Type B pancreatic cell (in vitro differentiated cells): ENCODE results near the gene PLCB2. TPM values are rescaled to one million over a fixed set of nuclear protein-coding genes. Genes with fewer than 3 reads are reported as not detected.

Experiments
- DNase-seq: peaks from one replicate; pipeline ENCODE4 v3.0.0; 2021; ENCODE audit warnings: mixed read lengths; ENCODE audit not compliant: unreplicated experiment; ENCODE audit errors: extremely low spot score
- H3K27ac Mint-ChIP-seq: 2 replicates; pipeline ENCODE4 v1.8.0; 2021; ENCODE audit warnings: mild to moderate bottlenecking, mixed read lengths
- H3K27me3 Mint-ChIP-seq: 2 replicates; pipeline ENCODE4 v1.8.0; 2021; ENCODE audit warnings: mixed read lengths
- H3K36me3 Mint-ChIP-seq: 2 replicates; pipeline ENCODE4 v1.8.0; 2021; ENCODE audit warnings: mixed read lengths
- H3K4me1 Mint-ChIP-seq: one replicate; pipeline ENCODE4 v1.8.0; 2021; ENCODE audit warnings: mixed read lengths; ENCODE audit not compliant: unreplicated experiment
- H3K4me3 Mint-ChIP-seq: 2 replicates; pipeline ENCODE4 v1.8.0; 2021; ENCODE audit warnings: mild to moderate bottlenecking, mixed read lengths
- H3K9me3 Mint-ChIP-seq: 2 replicates; pipeline ENCODE4 v1.8.0; 2021; ENCODE audit warnings: mixed read lengths
- total RNA-seq: library from RNA; stranded (reverse); gene quantifications from 2 replicates; pipeline ENCODE4 v1.2.1, GENCODE V29; 2021; ENCODE audit warnings: low replicate concordance
- TF ChIP-seq, protein P1 (sequence below): fragments of 200-600 bp; sonication (generic); conservative IDR thresholded peaks from 2 replicates; pipeline ENCODE4 v1.5.0; 2021; ENCODE audit warnings: antibody characterized with exemption, mild to moderate bottlenecking

PLCB2 gene
- total RNA-seq, 1 donor from 2014 or later: 5.8 TPM

DNA sequence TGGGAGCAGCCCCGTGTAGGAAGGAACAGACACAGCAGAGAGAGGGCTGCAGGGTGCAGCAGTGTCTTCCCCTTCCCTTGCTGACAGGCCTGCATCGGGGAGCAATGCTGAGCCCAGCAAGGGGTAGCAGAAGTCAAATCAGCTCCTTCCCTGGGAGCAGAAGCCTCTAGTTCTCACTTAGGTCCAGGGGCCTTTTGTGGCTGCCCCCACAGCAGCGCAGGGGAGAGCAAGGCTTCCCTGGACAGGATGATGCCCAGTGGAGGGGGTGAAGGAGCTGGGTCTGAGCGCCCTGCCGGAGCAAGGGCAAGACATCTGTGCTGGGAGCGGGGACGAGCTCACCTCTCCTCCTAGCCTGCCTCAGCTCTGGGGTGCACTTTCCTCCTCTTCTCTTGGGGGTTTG, 827 bp downstream of the PLCB2 start:
- no peaks in the 10 kb centered on the region for H3K9me3 Mint-ChIP-seq
- no peak overlapping the region for H3K4me3 Mint-ChIP-seq
- peaks cover 13% of the 10 kb centered on the region for H3K4me1 Mint-ChIP-seq
- DNase-seq: no peak
- no peaks in the 10 kb centered on the region for H3K36me3 Mint-ChIP-seq
- TF ChIP-seq, protein P1, sequence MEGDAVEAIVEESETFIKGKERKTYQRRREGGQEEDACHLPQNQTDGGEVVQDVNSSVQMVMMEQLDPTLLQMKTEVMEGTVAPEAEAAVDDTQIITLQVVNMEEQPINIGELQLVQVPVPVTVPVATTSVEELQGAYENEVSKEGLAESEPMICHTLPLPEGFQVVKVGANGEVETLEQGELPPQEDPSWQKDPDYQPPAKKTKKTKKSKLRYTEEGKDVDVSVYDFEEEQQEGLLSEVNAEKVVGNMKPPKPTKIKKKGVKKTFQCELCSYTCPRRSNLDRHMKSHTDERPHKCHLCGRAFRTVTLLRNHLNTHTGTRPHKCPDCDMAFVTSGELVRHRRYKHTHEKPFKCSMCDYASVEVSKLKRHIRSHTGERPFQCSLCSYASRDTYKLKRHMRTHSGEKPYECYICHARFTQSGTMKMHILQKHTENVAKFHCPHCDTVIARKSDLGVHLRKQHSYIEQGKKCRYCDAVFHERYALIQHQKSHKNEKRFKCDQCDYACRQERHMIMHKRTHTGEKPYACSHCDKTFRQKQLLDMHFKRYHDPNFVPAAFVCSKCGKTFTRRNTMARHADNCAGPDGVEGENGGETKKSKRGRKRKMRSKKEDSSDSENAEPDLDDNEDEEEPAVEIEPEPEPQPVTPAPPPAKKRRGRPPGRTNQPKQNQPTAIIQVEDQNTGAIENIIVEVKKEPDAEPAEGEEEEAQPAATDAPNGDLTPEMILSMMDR: no peak
- peaks cover 33% of the 10 kb centered on the region for H3K27me3 Mint-ChIP-seq
- no peak overlapping the region for H3K27ac Mint-ChIP-seq

DNA sequence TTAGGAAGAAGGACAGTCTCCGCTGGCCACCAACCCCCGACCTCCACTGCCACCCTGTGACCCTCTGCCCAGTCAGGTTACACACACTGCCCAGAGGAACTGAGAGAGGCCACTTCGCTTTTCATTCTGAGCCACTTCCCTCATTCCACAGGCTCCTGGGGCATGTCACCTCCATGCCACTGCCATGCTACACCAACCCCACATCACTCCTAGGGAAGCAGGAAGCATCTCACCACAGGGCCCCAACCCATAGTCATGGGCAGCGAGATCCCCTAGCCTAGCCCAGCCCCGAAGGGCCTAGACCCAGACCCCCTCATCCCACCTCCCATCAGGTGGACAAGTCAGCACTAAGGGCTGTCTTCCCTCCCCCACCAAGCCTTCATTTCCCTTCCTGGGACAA, 1.4 kb downstream of the PLCB2 start:
- Mint-ChIP-seq H3K4me1 (peaks cover 18% of the 10 kb centered on the region), H3K27ac (no peak overlapping the region), H3K36me3 (no peaks in the 10 kb centered on the region), H3K4me3 (no peak overlapping the region), H3K9me3 (no peaks in the 10 kb centered on the region), H3K27me3 (peaks cover 32% of the 10 kb centered on the region)
- no peak for DNase-seq
- TF ChIP-seq, protein P1: no peak

DNA sequence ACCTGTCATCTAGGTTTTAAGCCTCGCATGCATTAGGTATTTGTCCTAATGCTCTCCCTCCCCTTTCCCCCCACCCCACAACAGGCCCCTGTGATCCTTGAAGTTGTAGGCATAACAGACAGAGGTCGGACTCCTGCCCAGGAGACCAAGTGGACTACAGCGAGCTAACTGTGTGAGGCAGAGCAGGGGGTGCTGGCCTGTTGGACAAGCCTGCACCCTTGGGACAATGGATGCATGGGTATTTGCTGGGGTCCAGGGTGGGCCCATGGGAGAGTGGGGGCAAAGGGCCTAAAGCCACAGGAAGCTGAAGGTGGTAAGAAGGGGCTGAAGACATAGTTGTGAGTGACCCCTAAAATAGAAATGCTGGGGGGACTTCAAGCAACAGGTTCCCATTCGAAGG, 2.5 kb downstream of the PLCB2 start:
- Mint-ChIP-seq H3K27ac (no peak overlapping the region), H3K4me1 (peaks cover 19% of the 10 kb centered on the region), H3K9me3 (no peaks in the 10 kb centered on the region), H3K27me3 (peaks cover 27% of the 10 kb centered on the region), H3K4me3 (no peak overlapping the region), H3K36me3 (no peaks in the 10 kb centered on the region)
- TF ChIP-seq, protein P1: no peak
- DNase-seq: no peak

DNA sequence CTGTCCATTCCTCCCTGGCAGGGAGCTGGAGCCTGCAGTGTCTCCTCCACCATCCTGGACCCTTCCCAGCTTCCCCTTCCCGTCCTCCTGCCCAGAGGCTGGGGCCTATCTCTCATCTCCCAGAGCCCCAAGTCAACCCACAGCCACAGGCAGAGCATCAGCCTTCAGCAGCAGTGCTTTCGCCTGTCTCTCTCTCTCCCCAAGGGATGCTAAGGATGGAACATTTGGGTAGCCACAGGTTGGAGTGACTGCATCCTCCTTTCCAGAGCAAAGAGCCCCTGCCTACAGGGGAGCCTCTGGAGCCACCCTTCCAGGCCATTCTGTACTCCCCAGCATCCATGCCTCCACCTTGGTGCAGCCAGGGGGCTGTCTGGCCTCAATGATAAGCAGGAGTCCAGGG, 4.2 kb downstream of the PLCB2 start:
- H3K27ac Mint-ChIP-seq: no peak overlapping the region
- TF ChIP-seq, protein P1: no peak
- peaks cover 18% of the 10 kb centered on the region for H3K27me3 Mint-ChIP-seq
- no peaks in the 10 kb centered on the region for H3K9me3 Mint-ChIP-seq
- peaks cover 6% of the 10 kb centered on the region for H3K4me1 Mint-ChIP-seq
- no peak for DNase-seq
- H3K4me3 Mint-ChIP-seq: no peak overlapping the region
- no peaks in the 10 kb centered on the region for H3K36me3 Mint-ChIP-seq

DNA sequence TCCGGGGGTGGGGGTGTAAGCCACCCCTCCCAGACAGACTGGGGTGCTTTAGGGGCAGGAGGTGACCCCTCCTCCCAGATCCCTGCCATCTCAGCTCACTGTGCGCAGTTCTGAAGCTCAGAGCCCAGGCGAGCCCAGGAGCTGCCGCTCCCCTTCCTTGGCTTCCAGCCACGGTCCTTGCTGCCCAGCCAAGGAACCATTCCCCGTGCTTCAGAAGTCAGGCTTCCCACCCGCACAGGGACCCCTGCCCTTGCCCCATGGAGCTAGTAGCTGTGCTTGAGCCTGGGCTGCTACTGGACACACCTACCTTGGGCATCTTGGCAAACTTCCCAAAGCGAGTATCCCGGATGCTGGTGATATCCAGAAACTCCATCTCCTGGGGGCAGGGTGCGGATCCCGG, 4.8 kb downstream of the PLCB2 start:
- H3K4me1 Mint-ChIP-seq: peaks cover 6% of the 10 kb centered on the region
- H3K27ac Mint-ChIP-seq: no peak overlapping the region
- H3K4me3 Mint-ChIP-seq: no peak overlapping the region
- no peak for DNase-seq
- peaks cover 18% of the 10 kb centered on the region for H3K27me3 Mint-ChIP-seq
- no peaks in the 10 kb centered on the region for H3K36me3 Mint-ChIP-seq
- TF ChIP-seq, protein P1: no peak
- no peaks in the 10 kb centered on the region for H3K9me3 Mint-ChIP-seq

DNA sequence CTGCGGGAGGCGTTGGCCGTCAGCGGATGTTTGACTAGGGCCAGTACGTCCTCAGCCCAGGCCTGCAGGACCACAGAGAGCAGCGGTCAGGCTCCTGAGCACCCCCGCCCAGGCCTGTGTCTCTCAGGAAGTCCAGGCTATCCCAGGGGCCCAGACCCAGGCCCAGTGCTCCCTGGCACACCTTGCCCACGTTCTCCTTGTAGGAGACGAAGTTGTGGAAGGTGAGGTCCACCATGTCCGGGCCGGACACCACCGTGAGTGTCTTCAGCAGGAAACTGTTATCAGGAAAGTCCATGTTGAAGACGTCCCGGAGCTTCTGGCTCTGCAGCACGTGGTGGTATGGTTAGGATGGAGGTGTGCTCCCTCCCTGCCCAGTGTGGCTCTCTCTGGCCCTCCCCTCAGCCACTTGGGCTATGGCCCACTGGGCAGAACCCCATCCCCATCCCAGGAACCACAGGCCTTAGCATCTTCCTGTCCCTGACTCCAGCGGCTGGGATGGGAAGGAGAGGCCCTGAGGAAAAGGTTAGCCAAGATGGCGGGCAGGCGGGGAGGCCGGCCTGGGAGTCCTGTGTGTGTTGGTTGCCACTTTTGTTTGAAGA, 5.3 kb downstream of the PLCB2 start:
- no peak for DNase-seq
- TF ChIP-seq, protein P1: no peak
- no peaks in the 10 kb centered on the region for H3K36me3 Mint-ChIP-seq
- H3K27ac Mint-ChIP-seq: no peak overlapping the region
- peaks cover 18% of the 10 kb centered on the region for H3K27me3 Mint-ChIP-seq
- no peak overlapping the region for H3K4me3 Mint-ChIP-seq
- peaks cover 6% of the 10 kb centered on the region for H3K4me1 Mint-ChIP-seq
- H3K9me3 Mint-ChIP-seq: no peaks in the 10 kb centered on the region
